ENCODE measurements around the gene SCARB1. TPM values are rescaled to one million over a fixed set of nuclear protein-coding genes. Genes with fewer than 3 reads are reported as not detected.
A peak's percentile ranks its signal among the peaks of the same experiment; 100 is the strongest.

SCARB1 gene
- total and polyA plus RNA-seq, 9 of the 15 experiments (the other 6 are each of a cell fraction or from before 2014, with no cell fraction given), result 0.56 to 157 (median 52.8) TPM

DNA sequence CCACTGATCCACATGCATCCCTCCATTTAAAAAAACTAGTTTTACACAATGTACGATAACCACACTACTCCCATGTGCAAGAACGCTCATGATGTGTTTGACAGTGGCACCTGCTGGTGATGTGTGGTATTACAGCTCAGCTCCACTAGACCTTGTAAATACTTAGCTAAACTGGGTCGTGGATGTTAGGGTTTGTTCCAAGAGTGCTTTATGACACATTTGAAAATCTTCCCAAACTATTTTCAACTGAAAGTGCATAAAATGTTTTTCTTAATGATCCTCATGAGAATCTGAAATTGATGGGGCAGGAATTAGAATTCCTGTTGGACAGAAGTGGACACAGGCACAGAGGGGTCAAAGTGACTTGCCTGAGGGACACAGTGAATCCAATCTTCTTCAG, 99.2 kb downstream of the SCARB1 start (continued):
- no peak for TF ChIP-seq TOE1 (IDR thresholded peaks at IDR 0.05; ENCODE audit: borderline replicate concordance)
- no peak for TF ChIP-seq TOE1 (CRISPR knock-in tag; IDR thresholded peaks at IDR 0.05; ENCODE audit: borderline replicate concordance, low read depth)
- TF ChIP-seq BCOR (IDR thresholded peaks at IDR 0.05), result 0 out of 2 replicates have a peak, but pooled peaks have one; percentile 21
- peak; percentile 99 for TF ChIP-seq ZNF764 (CRISPR knock-in tag; IDR thresholded peaks at IDR 0.05; ENCODE audit: low read depth)

DNA sequence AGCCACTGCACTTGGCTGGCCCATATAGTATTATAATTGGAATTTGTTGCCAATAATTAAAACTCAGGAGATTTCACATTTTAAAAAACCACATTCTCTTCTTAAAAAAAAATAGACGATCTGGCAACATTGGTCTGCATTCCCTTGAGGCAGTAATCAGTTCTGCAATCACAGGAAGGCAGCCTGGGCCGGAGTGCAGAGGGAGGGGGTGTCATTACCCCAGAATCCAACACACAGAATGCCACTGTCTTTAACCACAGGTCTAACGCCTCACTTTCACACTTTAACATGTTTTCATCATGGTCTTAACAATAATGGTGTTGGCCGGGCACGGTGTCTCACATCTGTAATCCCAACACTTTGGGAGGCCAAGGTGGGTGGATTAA, 100.1 kb downstream of the SCARB1 start:
- no peak overlapping the region for H3K27ac ChIP-seq (ENCODE audit: extremely low read depth, low read depth, low read length)
- no peak for ATAC-seq
- no peaks in the 10 kb centered on the region for H3K36me3 ChIP-seq (ENCODE audit: control insufficient read depth, insufficient read depth, low read length)
- no peak for FAIRE-seq
- intact Hi-C loops (cut with micrococcal nuclease), result no loop called here
- no peaks in the 10 kb centered on the region for H3K79me2 ChIP-seq (ENCODE audit: control insufficient read depth, insufficient read depth, low read length)
- DNase-seq (ENCODE audit: extremely low read depth in 1 of 4, low spot score in 3 of 4), result no peak
- peaks cover 12% of the 10 kb centered on the region for H3K9me3 ChIP-seq (replicated peaks; ENCODE audit: control insufficient read depth, insufficient read depth, low read depth, low read length)
- in situ Hi-C loops (cut with MboI), result loop anchor here (10.0 kb wide), 1 partner anchor 429 kb away; no protein-coding TSS in a partner anchor
- TF ChIP-seq CXXC5 (CRISPR knock-in tag; IDR thresholded peaks at IDR 0.05) (no peak), ZBTB17 (CRISPR knock-in tag; IDR thresholded peaks at IDR 0.05) (no peak), CHD4 (IDR thresholded peaks at IDR 0.05; ENCODE audit: insufficient read depth, insufficient replicate concordance, low read depth, low read length, poor library complexity, severe bottlenecking) (no peak), PHF20 (IDR thresholded peaks at IDR 0.05; ENCODE audit: partially characterized antibody) (no peak)
- TF ChIP-seq, protein P1, sequence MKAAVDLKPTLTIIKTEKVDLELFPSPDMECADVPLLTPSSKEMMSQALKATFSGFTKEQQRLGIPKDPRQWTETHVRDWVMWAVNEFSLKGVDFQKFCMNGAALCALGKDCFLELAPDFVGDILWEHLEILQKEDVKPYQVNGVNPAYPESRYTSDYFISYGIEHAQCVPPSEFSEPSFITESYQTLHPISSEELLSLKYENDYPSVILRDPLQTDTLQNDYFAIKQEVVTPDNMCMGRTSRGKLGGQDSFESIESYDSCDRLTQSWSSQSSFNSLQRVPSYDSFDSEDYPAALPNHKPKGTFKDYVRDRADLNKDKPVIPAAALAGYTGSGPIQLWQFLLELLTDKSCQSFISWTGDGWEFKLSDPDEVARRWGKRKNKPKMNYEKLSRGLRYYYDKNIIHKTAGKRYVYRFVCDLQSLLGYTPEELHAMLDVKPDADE (conservative IDR thresholded peaks at IDR 0.05; ENCODE audit: control insufficient read depth, low read depth, low read length), result no peak
- peaks cover 19 to 42% of the 10 kb centered on the region in 2 experiments; a peak in 3 of 5 replicates for H3K27me3 ChIP-seq (ENCODE audit: control insufficient read depth in 2 of 2, insufficient read depth in 2 of 2, low read length in 2 of 2)
- no peak overlapping the region for H3K4me3 ChIP-seq
- ChIA-PET CTCF (ENCODE audit: low intra/inter-chr PET ratio) (no interaction called here), POLR2A (interaction anchor here (0.8 kb wide), 1 partner anchor 12 kb away, joined by 3 read pairs; no protein-coding TSS in a partner anchor)
- H3K9ac ChIP-seq (ENCODE audit: insufficient read depth in 1 of 2, low read depth in 2 of 2, low read length in 2 of 2), result no peak overlapping the region
- no peaks in the 10 kb centered on the region for H3K9me1 ChIP-seq (ENCODE audit: control insufficient read depth, insufficient read depth, low read length)
- peaks cover 0 to 8% of the 10 kb centered on the region in 2 experiments; a peak in 2 of 5 replicates for H3K4me1 ChIP-seq (replicated peaks in 1 of 2; ENCODE audit: control insufficient read depth in 2 of 2, insufficient read depth in 2 of 2, low read length in 2 of 2)
- no peak overlapping the region for H2AFZ ChIP-seq (ENCODE audit: low read depth, low read length)
- no TSS peak for BruUV-seq (replicated peaks)
- H4K20me1 ChIP-seq (replicated peaks; ENCODE audit: control insufficient read depth, insufficient read depth, low read length), result no peaks in the 10 kb centered on the region; the same call in 1 of the 2 replicates
- H3K4me2 ChIP-seq (ENCODE audit: insufficient read depth, low read length), result no peak overlapping the region
- WGBS (ENCODE audit: insufficient coverage, low coverage, missing lambda C conversion rate), result 42% methylated on average over 5 of the region's 5 CpGs
